Superior temporal gyrus (tissue), 1 donor: ENCODE measurements around the gene OXNAD1.

Experiments
- DNase-seq: peaks from one replicate; pipeline ENCODE4 v3.0.0-alpha.2; 2016; ENCODE audit errors: extremely low spot score

OXNAD1 gene

GRCh38 chr3:16279010-16279801 is 14.2 kb downstream of the OXNAD1 start:
- DNase-seq, result no peak

DNA sequence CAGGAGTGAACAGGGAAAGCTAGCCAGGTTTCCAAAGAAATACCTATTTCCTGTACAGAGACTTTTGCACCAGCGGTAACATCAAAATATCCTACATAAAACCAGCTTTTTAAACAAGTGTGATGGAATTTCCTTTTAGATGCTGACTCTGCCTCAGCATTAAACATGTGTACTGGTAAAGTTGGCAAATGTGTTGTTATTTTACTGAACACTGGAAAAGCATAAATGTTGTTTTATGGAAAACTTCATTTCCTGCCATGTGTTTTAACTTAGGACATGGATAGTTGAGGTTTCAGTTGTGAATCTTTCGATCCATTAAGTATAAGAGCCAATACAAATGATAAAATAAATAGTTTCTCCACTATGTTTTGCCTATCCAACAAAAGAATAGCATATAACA is 15.7 kb downstream of the OXNAD1 start:
- no peak for DNase-seq

DNA sequence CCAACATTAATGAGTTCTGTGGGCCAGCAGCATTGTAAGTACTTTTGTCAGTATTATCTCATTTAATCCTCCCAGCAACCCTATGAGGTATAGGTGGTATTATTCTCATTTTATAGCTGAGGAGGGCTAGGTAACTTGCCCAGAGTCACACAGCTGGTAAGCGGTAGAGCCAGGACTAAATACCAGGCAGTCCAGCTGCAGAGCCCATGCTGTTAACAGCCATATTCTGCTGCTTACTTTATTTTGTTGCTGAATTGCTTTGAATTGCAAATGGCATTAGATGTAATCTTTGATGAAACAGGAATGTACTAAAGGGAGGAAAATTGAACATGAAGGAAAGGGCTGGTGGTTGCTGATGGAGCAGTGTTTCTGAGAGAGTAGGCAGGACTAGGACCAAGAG is 19.6 kb downstream of the OXNAD1 start:
- DNase-seq, result no peak

DNA sequence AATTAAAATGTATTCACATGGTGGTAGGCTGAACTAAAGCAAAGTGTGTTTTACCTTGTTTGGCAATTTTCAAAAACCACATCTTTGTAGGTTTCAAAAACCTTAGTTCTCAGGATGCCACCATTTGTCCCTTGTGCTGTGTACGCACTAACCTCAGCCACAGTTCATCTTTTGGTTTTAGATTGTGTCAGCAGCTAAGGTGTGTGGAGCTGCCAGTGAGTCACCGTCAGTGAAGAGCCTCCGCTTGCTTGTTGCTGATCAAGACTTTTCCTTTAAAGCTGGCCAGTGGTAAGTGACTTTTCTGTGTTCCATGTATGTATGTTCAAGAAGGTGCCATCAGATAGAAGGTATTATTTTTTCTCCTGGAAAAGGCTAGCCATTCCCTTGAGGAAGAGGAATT is 21.1 kb downstream of the OXNAD1 start:
- no peak for DNase-seq

- peak; percentile 35 for DNase-seq
Observed at GRCh38 chr3:16286751-16287543, 21.9 kb downstream of the OXNAD1 start.

GRCh38 chr3:16288664-16289063 is 23.7 kb downstream of the OXNAD1 start:
- DNase-seq, result no peak

DNA sequence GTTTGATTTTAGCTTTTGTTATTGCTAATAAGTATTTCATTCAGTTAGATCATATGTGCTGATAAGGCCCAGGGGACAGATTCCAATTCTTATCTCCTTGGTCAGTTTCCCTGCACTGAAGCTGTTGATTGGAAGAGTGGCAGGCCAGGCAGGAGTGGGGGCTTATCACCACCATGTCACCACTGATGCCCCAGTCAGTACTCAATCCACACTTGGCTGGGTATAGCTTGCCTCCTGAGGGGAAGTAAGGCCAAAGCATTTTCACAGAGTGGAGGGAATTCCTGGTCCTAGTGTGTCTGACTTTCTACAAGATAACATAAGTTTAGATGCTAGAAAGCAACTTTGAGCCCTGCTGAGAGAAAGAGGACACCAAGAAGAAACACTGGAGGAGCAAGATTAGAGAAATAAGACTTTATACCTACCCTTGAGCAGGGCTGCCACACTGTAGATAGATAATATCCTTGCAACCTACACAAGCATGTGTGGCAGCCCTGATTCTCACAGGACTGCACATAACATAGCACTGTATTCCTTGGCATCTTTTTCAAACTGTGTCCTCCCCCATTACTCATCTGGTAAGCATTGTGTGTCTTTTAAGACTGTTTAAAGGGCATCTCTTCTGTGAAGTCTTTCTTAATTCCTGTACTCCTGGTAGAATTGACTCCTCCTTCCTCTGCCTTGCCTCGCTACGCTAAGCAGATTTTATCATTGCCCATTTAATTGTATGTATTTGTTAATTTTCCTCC is 24.3 kb downstream of the OXNAD1 start:
- peak; percentile 39 for DNase-seq

DNA sequence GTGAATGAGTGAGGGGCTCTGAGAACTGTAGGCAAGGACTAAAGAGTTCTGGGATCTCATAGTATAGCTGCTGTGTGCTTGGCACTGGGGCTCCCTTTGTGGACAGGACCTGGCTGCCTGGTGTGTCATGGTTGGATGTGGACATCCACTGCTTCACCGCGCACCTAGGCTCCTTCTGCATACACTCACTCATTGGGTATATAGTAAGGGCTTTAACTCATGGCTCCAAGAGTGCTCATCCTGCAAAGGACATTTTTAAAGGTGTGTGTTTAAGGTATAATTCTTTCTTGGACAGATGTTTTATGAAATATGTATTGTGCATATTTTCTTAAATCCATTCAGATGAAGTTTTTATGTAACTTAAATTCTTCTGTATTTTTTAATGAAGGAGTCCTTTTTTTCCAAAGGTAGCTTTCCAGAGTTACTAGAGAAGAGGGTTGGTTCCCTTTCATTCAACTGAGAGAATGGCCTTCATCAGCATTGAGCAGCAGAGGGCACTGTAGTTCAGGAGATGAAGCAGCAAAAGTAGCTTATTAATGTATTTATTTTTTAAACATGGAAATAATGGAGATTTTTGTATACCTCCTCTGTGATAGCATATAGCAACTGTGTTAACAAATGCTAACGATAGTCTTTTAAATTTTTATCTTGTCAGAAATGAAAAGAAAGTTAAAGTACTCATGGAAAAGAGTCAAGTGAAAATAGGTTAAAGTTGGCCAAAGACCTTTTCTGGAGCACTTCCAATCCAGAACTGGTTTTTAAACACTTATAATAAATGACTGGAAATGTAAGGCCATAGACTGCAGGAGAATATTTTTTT is 25.2 kb downstream of the OXNAD1 start:
- peak; percentile 82 for DNase-seq

DNA sequence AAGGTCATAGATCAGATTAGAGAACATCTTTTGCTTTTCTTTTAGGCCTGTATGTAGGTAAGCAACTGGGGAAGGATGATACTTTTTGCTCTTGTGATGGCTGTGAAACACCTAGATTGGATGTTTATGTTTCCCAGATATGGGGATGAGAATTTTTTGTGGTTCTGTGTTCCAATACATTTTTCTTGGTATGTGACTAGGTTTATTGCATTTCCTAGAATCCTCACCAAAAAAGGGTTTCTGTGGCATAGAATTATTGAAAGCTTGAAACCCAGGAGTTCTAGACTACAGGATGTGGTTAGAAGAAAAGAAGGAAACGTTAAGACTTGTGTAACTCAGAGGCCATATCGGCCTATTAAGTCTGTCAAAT is 25.8 kb downstream of the OXNAD1 start:
- DNase-seq, result no peak

DNA sequence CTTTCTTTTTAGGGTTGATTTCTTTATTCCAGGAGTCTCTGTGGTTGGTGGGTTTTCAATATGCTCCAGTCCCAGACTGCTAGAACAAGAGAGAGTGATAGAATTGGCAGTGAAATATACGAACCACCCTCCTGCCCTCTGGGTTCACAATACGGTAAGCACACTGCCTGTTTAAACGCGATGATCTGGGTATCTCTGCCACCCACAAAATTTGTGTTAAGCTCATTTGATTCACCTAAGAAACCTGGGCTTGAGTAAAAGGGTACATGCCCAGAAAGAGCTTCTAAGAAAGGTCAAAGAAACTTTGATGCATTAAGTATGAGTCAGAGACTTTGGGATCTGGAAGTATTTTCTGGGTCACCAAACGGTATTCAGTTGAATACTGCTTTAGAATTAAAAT is 29.8 kb downstream of the OXNAD1 start:
- no peak for DNase-seq

GRCh38 chr3:16295298-16295890 is 30.4 kb downstream of the OXNAD1 start:
- no peak for DNase-seq

DNA sequence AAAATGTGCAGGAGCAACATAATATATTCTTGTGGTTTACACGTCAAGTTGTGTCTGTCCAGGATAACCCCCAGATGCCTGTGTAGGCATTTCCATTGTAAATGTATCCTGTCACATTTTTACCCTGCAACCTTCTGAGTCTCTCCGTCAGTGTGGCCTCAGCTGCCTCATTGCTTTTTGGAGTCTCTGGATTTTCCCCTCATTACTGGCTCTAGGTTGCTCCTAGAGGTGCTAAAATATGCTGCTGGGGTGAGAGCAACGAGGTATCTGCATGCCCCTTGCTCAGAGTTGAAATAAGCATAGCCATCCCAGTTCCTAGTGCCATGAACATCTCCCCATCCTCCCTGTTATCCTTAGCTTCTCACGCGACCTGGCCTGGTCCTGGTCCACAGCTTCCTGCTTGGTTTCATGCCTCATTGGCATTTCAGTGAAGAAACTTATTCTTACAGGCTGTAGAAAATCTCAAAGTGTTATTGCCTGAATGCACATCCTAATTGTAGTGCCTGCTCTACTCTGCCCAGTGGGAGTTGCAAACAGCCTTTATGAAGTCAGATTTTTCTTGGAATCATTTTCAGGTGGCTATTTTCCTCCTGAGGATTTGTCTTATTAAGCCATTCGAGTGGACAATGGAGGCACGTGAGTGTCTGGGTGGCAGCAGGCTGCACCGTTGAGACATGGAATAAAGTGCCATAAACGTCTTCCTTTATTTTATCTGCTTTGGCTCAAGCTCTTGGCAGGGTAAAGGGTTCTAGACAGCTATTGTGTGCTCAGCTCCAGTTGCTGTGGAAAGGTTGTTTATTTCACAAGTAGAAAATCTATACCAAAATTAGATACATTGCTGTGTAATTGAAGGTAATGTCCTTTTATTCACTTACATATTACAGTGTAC is 33.2 kb downstream of the OXNAD1 start:
- peak; percentile 15 for DNase-seq

- peak; percentile 33 for DNase-seq
Observed at GRCh38 chr3:16298891-16299290, 33.9 kb downstream of the OXNAD1 start.

DNA sequence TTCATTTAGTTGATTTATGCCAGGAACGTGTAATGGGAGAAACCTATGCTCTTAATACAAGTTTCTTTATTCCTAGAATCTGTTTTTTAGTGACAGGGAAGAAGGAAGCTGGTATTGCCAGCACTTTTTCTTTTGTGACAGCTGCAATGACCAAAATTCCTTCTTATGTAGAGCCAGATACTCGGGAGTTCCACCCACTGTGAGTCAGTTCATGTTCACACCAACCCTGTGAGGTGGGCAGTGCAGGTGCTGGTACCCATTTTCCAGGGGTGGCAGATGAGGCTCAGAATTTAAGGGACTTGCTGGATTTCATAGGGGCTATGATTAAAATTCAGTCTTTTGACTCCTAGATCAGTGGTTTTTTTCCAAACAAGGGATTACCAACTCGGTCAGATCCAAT is 34.7 kb downstream of the OXNAD1 start:
- DNase-seq, result peak; percentile 38

DNA sequence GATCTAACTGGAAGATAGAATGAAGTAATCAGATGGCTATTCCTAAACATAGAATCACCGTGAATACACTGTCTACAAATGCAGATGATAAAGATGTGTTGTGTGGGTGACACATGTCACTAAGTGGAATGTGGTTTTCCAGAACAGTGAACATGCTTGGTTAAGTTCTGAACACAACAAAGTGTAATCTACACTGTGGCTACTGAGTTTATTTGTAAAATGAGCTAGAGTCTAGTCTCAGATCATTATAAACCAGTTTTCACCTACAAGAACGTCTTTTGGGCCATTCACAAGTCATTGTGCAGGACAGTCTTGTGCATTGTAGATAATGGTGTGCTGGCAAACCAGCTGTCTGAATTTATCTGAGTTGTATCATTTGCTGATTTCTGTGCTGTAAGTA is 35.3 kb downstream of the OXNAD1 start:
- DNase-seq, result peak; percentile 47

DNA sequence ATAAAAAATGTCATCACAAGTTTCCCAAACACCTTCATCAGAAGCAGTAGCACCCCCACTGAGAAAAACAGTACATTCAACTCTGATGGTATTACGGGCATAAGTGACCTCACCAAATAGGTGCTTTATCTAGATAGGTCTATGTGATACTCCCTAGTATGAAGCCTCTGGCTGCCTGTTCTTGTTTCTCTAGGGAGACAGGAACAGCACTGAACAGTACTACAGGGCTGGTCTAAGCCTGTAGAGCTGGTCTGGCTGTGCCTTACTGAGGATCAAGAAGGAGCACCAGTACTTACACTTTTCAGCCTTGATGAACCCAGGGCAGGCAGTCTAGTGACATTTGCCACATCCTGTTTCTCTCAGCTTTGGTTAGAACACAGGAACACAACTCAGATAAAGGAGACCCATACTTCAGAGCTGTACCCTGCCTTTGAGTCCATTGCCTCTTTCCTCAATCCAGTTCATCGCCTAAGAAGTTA is 35.9 kb downstream of the OXNAD1 start:
- DNase-seq, result peak; percentile 24

GRCh38 chr3:16301507-16301906 is 36.5 kb downstream of the OXNAD1 start:
- DNase-seq, result peak; percentile 9

- DNase-seq, result peak; percentile 41
Observed at GRCh38 chr3:16302082-16302631, 37.1 kb downstream of the OXNAD1 start.

- peak; percentile 15 for DNase-seq
Observed at GRCh38 chr3:16303037-16303575, 38.1 kb downstream of the OXNAD1 start.
